Endothelial cell of umbilical vein (primary cell): ENCODE measurements around the gene CPA4. TPM values are rescaled to one million over a fixed set of nuclear protein-coding genes. Genes with fewer than 3 reads are reported as not detected.

Experiments used
- BruUV-seq: library from RNA; stranded (reverse); fragments of 400-500 nt; replicated peaks from 2 replicates; lab custom pipeline; 2021; lab: Mats Ljungman, UMichigan
- CTCF ChIA-PET: fragments of 300-600, 350-600 bp; sonication (Branson Sonifier 250); formaldehyde crosslinking; loops from one replicate; lab custom pipeline; 2021; ENCODE audit warnings: antibody characterized with exemption, inconsistent platforms; lab: Charles Lee
- POLR2A ChIA-PET: fragments of 300-600, 350-600 bp; sonication (Branson Sonifier 250); formaldehyde crosslinking; loops from one replicate; lab custom pipeline; 2021; ENCODE audit warnings: antibody characterized with exemption, inconsistent platforms; lab: Charles Lee
- DNase-seq: peaks from one replicate; pipeline ENCODE4 v3.0.0-alpha.2; 2011; ENCODE audit warnings: low read depth, low spot score
- FAIRE-seq: peaks from 2 replicates; lab custom pipeline; 2011; peaks lifted over from hg19 to GRCh38; lab: Jason Lieb, UNC
- H2AFZ ChIP-seq: 2 replicates; pipeline ENCODE4 v1.6.0; 2012; ENCODE audit warnings: low read depth, low read length, control low read depth, inconsistent platforms
- H3K27ac ChIP-seq: 2 replicates; pipeline ENCODE4 v1.5.1; 2011; ENCODE audit warnings: low read depth, mild to moderate bottlenecking, control low read depth, low read length, moderate library complexity; ENCODE audit not compliant: insufficient read depth
- H3K27me3 ChIP-seq, 2 experiments: 2 replicates each; pipeline versions ENCODE4 v1.6.0 to v1.6.1; 2011; ENCODE audit warnings: low read length in 2 of 2, mixed read lengths in 1 of 2; ENCODE audit not compliant: control insufficient read depth in 2 of 2, insufficient read depth in 2 of 2
- H3K36me3 ChIP-seq, 2 experiments: 2 replicates in 1 of 2; 3 replicates in 1 of 2; pipeline ENCODE4 v1.5.1; 2011; ENCODE audit warnings: low read length in 2 of 2, mild to moderate bottlenecking in 1 of 2, moderate library complexity in 1 of 2; ENCODE audit not compliant: control insufficient read depth in 2 of 2, insufficient read depth in 2 of 2; ENCODE audit errors: extremely low read depth in 1 of 2
- H3K4me1 ChIP-seq: 3 replicates; pipeline ENCODE4 v1.5.1; 2011; ENCODE audit warnings: mild to moderate bottlenecking, low read length; ENCODE audit not compliant: control insufficient read depth, insufficient read depth; ENCODE audit errors: extremely low read depth
- H3K4me2 ChIP-seq: 2 replicates; pipeline ENCODE4 v1.6.1; 2011; ENCODE audit warnings: low read length, control low read depth, mixed read lengths; ENCODE audit not compliant: insufficient read depth
- H3K4me3 ChIP-seq, 3 experiments: fragments of 200-600 bp in 1 of 3; sonication (generic), shearing (Covaris generic) in 1 of 3; replicated peaks in 1 of 3; 2 replicates each; pipeline ENCODE4 v1.5.1; 2011 to 2016; ENCODE audit warnings: control low read depth in 3 of 3, low read length in 3 of 3, mild to moderate bottlenecking in 2 of 3, inconsistent platforms in 1 of 3, low read depth in 1 of 3, moderate library complexity in 1 of 3; ENCODE audit not compliant: insufficient read depth in 1 of 3
- H3K79me2 ChIP-seq: 2 replicates; pipeline ENCODE4 v1.6.0; 2012; ENCODE audit warnings: low read length, inconsistent platforms; ENCODE audit not compliant: control insufficient read depth, insufficient read depth
- H3K9ac ChIP-seq: replicated peaks from 2 replicates; pipeline ENCODE3; 2011; ENCODE audit warnings: low read length, control low read depth; ENCODE audit not compliant: insufficient read depth; ENCODE audit errors: extremely low read depth
- H3K9me1 ChIP-seq: replicated peaks from 3 replicates; pipeline ENCODE4 v1.6.0; 2011; ENCODE audit warnings: mild to moderate bottlenecking, low read length; ENCODE audit not compliant: control insufficient read depth, insufficient read depth; ENCODE audit errors: extremely low read depth
- H3K9me3 ChIP-seq: replicated peaks from 2 replicates; pipeline ENCODE4 v1.5.1; 2012; ENCODE audit warnings: low read length, inconsistent platforms; ENCODE audit not compliant: control insufficient read depth, insufficient read depth
- H4K20me1 ChIP-seq: replicated peaks from 2 replicates; pipeline ENCODE3; 2011; ENCODE audit warnings: mild to moderate bottlenecking, low read length; ENCODE audit not compliant: control insufficient read depth, insufficient read depth; ENCODE audit errors: extremely low read depth
- EZH2 ChIP-seq: IDR thresholded peaks from 2 replicates; pipeline ENCODE4 v1.6.1; 2012; ENCODE audit warnings: borderline replicate concordance, low read depth, mild to moderate bottlenecking, moderate library complexity, low read length, inconsistent platforms; ENCODE audit not compliant: severe bottlenecking
- FOS ChIP-seq: IDR thresholded peaks from 2 replicates; pipeline ENCODE4 v1.6.1; 2011; ENCODE audit warnings: mild to moderate bottlenecking, low read length, moderate library complexity, borderline replicate concordance; ENCODE audit not compliant: insufficient read depth
- GATA2 ChIP-seq: IDR thresholded peaks from 2 replicates; pipeline ENCODE4 v1.7.0; 2011; ENCODE audit warnings: low read depth, mild to moderate bottlenecking, moderate library complexity, mixed read lengths, low read length; ENCODE audit not compliant: insufficient read length, insufficient read depth
- MYC ChIP-seq: IDR thresholded peaks from one replicate; pipeline ENCODE4 v1.6.1; 2011; ENCODE audit warnings: mild to moderate bottlenecking, low read depth, low read length
- POLR2AphosphoS5 ChIP-seq: IDR thresholded peaks from 2 replicates; pipeline ENCODE4 v1.6.1; 2012; ENCODE audit warnings: low read depth, mild to moderate bottlenecking, control low read depth, low read length, moderate library complexity; ENCODE audit not compliant: insufficient read depth
- dilution Hi-C: fragments of 300-500 bp; cut with MboI; formaldehyde crosslinking; loops from one replicate; pipeline ENCODE4 v1.15.0; 2019; ENCODE audit warnings: low sequenced_read_pairs; ENCODE audit not compliant: extremely low pct_ligation_motif_present
- intact Hi-C: fragments of 100-400 bp; cut with micrococcal nuclease; formaldehyde crosslinking; loops from one replicate; pipeline ENCODE4 v1.10.0; 2022
- polyA plus RNA-seq, 4 experiments: library from polyadenylated mRNA; depleted of rRNA in 3 of 4; stranded (reverse) in 3 of 4; unstranded in 1 of 4; fragments of >200 nt; gene quantifications; 2 replicates each; pipeline versions ENCODE4 v1.2.1 to v1.2.3, GENCODE V29; 2011 to 2012; ENCODE audit warnings: missing spikeins in 1 of 4
- total RNA-seq: library from RNA; stranded (reverse); gene quantifications from 2 replicates; pipeline ENCODE4 v1.2.3, GENCODE V29; 2021
- TF ChIP-seq, protein P1 (sequence below): IDR thresholded peaks from 2 replicates; pipeline ENCODE4 v1.6.1; 2011; ENCODE audit not compliant: insufficient read depth, insufficient read length

The CPA4 gene
- total and polyA plus RNA-seq, 2 donors (not counting 3 experiments of a cell fraction or from before 2014, with no cell fraction given), result 0.36 TPM; not detected in 1

DNA sequence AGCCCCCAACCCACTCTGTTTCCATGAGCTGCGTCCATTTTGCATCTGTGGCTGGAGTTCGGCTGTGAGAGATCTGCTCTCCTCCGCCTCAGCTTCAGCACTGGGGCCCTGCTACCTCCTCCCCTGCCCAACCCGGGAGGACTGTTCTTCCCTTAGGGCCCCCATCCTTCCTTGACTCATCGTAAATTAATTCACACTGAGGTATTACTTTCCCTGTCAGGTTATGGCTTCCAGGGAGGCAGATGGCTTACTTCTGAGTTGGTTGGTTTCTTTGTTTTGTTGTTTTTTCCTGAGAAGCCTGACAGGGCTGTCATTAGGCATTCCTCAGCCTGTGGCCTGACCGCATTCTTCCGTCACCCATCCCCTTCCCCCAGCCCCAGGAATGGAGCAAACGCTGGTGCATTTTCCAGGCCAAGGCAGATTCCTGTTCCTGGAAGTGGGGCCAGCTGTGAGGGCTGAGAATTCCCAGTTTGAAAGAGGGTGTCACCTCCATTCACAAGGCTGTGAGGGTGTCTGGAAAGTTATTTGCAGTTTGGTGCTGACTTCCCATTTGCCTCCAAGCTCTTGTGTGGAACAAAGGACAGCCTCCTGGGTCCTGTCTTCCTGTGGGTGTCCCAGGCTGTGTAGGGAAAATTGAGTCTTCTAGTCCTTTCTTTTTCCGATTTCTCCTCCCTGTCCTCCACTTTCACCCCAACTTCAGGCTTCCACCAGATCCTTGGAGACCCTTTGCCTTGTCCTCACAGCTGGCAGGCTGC is 63.3 kb downstream of the CPA4 start:
- no peaks in the 10 kb centered on the region for H3K9me3 ChIP-seq
- no peaks in the 10 kb centered on the region for H3K27me3 ChIP-seq
- H3K9me1 ChIP-seq, result no peaks in the 10 kb centered on the region
- H2AFZ ChIP-seq, result no peak overlapping the region
- H3K4me1 ChIP-seq, result peaks cover 4% of the 10 kb centered on the region
- ChIA-PET CTCF (no interaction called here), POLR2A (interaction anchor here (0.9 kb wide), 1 partner anchor 611 kb away, joined by 3 read pairs; no protein-coding TSS in a partner anchor)
- H3K27ac ChIP-seq, result no peak overlapping the region
- BruUV-seq, result no TSS peak
- TF ChIP-seq FOS (no peak), POLR2AphosphoS5 (no peak)
- peak; percentile 8 for FAIRE-seq
- H3K36me3 ChIP-seq, result no peaks in the 10 kb centered on the region
- no peak for DNase-seq
- H3K79me2 ChIP-seq, result no peaks in the 10 kb centered on the region
- H4K20me1 ChIP-seq, result no peaks in the 10 kb centered on the region
- no peak overlapping the region for H3K9ac ChIP-seq
- intact Hi-C loops, result no loop called here
- no peak overlapping the region for H3K4me3 ChIP-seq
- H3K4me2 ChIP-seq, result no peak overlapping the region
- dilution Hi-C loops, result no loop called here

DNA sequence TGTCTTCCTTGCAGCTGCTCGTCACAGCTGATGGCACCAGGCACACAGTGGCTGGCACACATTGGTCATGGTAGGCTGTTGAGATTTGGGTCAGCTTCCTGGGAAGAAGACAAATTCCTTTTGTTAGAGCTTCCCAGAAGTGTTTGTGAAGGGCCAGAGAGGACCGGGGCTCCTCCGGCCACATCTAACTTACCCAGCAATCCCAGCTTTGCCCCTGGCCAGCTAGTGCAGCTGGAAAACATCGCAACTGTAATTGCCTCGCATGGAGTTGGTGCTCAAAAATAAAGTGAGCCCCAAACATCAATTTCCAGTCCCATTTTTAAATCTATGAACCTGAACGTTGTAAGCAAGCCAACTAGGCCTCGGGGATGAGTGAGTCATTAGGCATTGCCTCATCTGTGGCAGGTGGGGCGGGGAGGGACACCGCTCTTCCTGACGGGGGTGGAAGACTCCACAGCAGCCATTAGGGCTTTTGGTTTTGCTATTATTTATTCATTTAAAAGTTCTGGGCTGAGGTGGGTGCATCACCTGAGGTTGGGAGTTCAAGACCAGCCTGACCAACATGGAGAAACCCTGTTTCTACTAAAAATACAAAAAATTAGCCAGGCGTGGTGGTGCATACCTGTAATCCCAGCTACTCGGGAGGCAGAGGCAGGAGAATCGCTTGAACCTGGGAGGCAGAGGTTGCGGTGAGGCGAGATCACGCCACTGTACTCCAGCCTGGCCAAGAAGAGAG is 64.1 kb downstream of the CPA4 start:
- no peak overlapping the region for H3K27ac ChIP-seq
- H3K36me3 ChIP-seq, result no peaks in the 10 kb centered on the region
- POLR2A ChIA-PET, result no interaction called here
- no peaks in the 10 kb centered on the region for H3K27me3 ChIP-seq
- H3K9me3 ChIP-seq, result no peaks in the 10 kb centered on the region
- intact Hi-C loops (no loop called here), dilution Hi-C loops (no loop called here)
- DNase-seq (no peak), FAIRE-seq (no peak)
- H3K79me2 ChIP-seq, result no peaks in the 10 kb centered on the region
- peaks cover 4% of the 10 kb centered on the region for H3K4me1 ChIP-seq
- H2AFZ ChIP-seq, result no peak overlapping the region
- TF ChIP-seq EZH2, result no peak
- no peak for TF ChIP-seq FOS
- no peak for TF ChIP-seq GATA2
- TF ChIP-seq, protein P1, sequence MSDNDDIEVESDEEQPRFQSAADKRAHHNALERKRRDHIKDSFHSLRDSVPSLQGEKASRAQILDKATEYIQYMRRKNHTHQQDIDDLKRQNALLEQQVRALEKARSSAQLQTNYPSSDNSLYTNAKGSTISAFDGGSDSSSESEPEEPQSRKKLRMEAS, result no peak
- no peak for TF ChIP-seq MYC
- CTCF ChIA-PET, result interaction anchor here (0.8 to 1.1 kb wide), 2 partner anchors 16 to 24 kb away, joined by 3 read pairs; no protein-coding TSS in a partner anchor
- H4K20me1 ChIP-seq, result no peaks in the 10 kb centered on the region
- BruUV-seq, result no TSS peak
- no peak overlapping the region for H3K9ac ChIP-seq
- no peaks in the 10 kb centered on the region for H3K9me1 ChIP-seq
- no peak overlapping the region for H3K4me2 ChIP-seq
- H3K4me3 ChIP-seq, result no peak overlapping the region
